ENCODE data around the gene PHACTR1. TPM values are rescaled to one million over a fixed set of nuclear protein-coding genes. Genes with fewer than 3 reads are reported as not detected.

Gene PHACTR1
- total RNA-seq, 1 donor from 2014 or later, result 72.8 TPM

- no peak overlapping the region for H3K4me3 ChIP-seq
- H3K27ac ChIP-seq, result no peak overlapping the region
- ATAC-seq (no peak), DNase-seq (no peak)
- intact Hi-C loops (cut with DNase I), result no loop called here
- H3K27me3 ChIP-seq, result no peaks in the 10 kb centered on the region
- peaks cover 15% of the 10 kb centered on the region for H3K4me1 ChIP-seq
- H3K36me3 ChIP-seq, result no peaks in the 10 kb centered on the region
- TF ChIP-seq CTCF (IDR thresholded peaks at IDR 0.05), result no peak
- H3K9me3 ChIP-seq, result no peaks in the 10 kb centered on the region
Measured at GRCh38 chr6:13076575-13076974, 360.0 kb downstream of the PHACTR1 start.

- Histone ChIP-seq H3K9me3 (no peaks in the 10 kb centered on the region), H3K4me3 (no peak overlapping the region), H3K27me3 (no peaks in the 10 kb centered on the region), H3K36me3 (no peaks in the 10 kb centered on the region), H3K4me1 (peaks cover 15% of the 10 kb centered on the region), H3K27ac (no peak overlapping the region)
- intact Hi-C loops (cut with DNase I), result no loop called here
- DNase-seq (no peak), ATAC-seq (no peak)
- TF ChIP-seq CTCF (IDR thresholded peaks at IDR 0.05), result no peak
Measured at GRCh38 chr6:13077117-13077516, 360.6 kb downstream of the PHACTR1 start.

- no peaks in the 10 kb centered on the region for H3K36me3 ChIP-seq
- peak; percentile 27 for ATAC-seq
- no peaks in the 10 kb centered on the region for H3K27me3 ChIP-seq
- no peaks in the 10 kb centered on the region for H3K9me3 ChIP-seq
- peaks cover 15% of the 10 kb centered on the region for H3K4me1 ChIP-seq
- no peak overlapping the region for H3K4me3 ChIP-seq
- no peak overlapping the region for H3K27ac ChIP-seq
- DNase-seq, result no peak
- TF ChIP-seq CTCF (IDR thresholded peaks at IDR 0.05), result no peak
- intact Hi-C loops (cut with DNase I), result no loop called here
Measured at GRCh38 chr6:13079096-13079723, 362.6 kb downstream of the PHACTR1 start.

GRCh38 chr6:13080462-13081188 is 364.1 kb downstream of the PHACTR1 start:
- Histone ChIP-seq H3K4me3 (no peak overlapping the region), H3K27me3 (no peaks in the 10 kb centered on the region), H3K4me1 (peaks cover 9% of the 10 kb centered on the region), H3K9me3 (no peaks in the 10 kb centered on the region), H3K36me3 (no peaks in the 10 kb centered on the region), H3K27ac (no peak overlapping the region)
- no peak for TF ChIP-seq CTCF (IDR thresholded peaks at IDR 0.05)
- intact Hi-C loops (cut with DNase I), result no loop called here
- ATAC-seq (no peak), DNase-seq (no peak)

GRCh38 chr6:13081189-13081563 is 364.6 kb downstream of the PHACTR1 start:
- DNase-seq (no peak), ATAC-seq (no peak)
- intact Hi-C loops (cut with DNase I), result no loop called here
- Histone ChIP-seq H3K27me3 (no peaks in the 10 kb centered on the region), H3K4me3 (no peak overlapping the region), H3K9me3 (no peaks in the 10 kb centered on the region), H3K36me3 (no peaks in the 10 kb centered on the region), H3K27ac (no peak overlapping the region), H3K4me1 (peaks cover 5% of the 10 kb centered on the region)
- TF ChIP-seq CTCF (IDR thresholded peaks at IDR 0.05), result no peak

Measured in upper lobe of right lung (tissue), 1 donor.